HL-60 (cell line): ENCODE data around the gene PRDM10.
"Not testable (repeated sequence)": the region's sequence is repeated elsewhere in the genome, so short reads cannot be mapped to it uniquely, and the experiment has no call there.

Experiments used
- DNase-seq, 2 experiments: peaks; one replicate each; pipeline ENCODE4 v3.0.0-alpha.2; 2010 to 2020; ENCODE audit warnings: low read depth in 1 of 2, low spot score in 1 of 2
- H3K27ac ChIP-seq: fragments of 250-450 bp; sonication (Bioruptor Pico); replicated peaks from 2 replicates; pipeline ENCODE4 v1.5.1; 2020; ENCODE audit warnings: mild to moderate bottlenecking, moderate library complexity
- H3K27me3 ChIP-seq: fragments of 250-450 bp; sonication (Bioruptor Pico); 2 replicates; pipeline ENCODE4 v1.5.1; 2021; ENCODE audit warnings: mild to moderate bottlenecking, moderate library complexity; ENCODE audit not compliant: insufficient read depth, poor library complexity, severe bottlenecking
- H3K4me3 ChIP-seq: replicated peaks from 2 replicates; pipeline ENCODE4 v1.5.1; 2011; ENCODE audit warnings: mild to moderate bottlenecking, control low read depth, low read length; ENCODE audit not compliant: insufficient read depth
- CTCF ChIP-seq: IDR thresholded peaks from one replicate; pipeline ENCODE4 v1.5.1; 2011; ENCODE audit warnings: low read length, control low read depth, inconsistent platforms; ENCODE audit not compliant: insufficient read depth
- GABPA ChIP-seq: IDR thresholded peaks from 2 replicates; pipeline ENCODE4 v1.6.1; 2012; ENCODE audit warnings: low read depth
- POLR2AphosphoS5 ChIP-seq: IDR thresholded peaks from 2 replicates; pipeline ENCODE4 v1.6.1; 2012; ENCODE audit warnings: low read depth
- REST ChIP-seq: IDR thresholded peaks from 2 replicates; pipeline ENCODE4 v1.6.1; 2012; ENCODE audit warnings: low read depth; ENCODE audit not compliant: insufficient replicate concordance
- SPI1 ChIP-seq: IDR thresholded peaks from 2 replicates; pipeline ENCODE4 v1.6.1; 2012; ENCODE audit warnings: low read depth, mild to moderate bottlenecking, borderline replicate concordance

Gene PRDM10

DNA sequence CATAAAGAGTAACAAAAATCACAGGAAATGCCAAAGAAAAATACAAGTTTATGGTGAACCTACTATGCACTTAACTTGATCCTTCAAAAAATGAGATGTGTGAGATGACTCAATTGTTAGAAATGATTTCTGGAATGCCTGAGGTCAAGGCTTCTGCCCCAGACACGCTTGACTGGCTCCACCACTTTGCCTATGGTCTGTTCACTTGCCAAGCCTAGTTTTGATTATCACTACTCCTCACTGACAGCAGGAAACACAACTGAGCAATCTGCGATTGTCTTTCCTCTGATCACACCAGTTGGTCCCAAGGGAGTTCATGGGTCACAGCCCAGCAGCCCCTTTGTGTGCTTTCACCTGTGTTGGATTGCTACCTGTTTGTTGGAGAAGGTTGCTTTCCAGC, 20.6 kb upstream of the PRDM10 start:
- Histone ChIP-seq H3K27ac (no peak overlapping the region), H3K4me3 (no peak overlapping the region), H3K27me3 (no peaks in the 10 kb centered on the region)
- DNase-seq, result no peak
- TF ChIP-seq GABPA, result no peak
- no peak for TF ChIP-seq POLR2AphosphoS5
- no peak for TF ChIP-seq SPI1
- no peak for TF ChIP-seq REST
- TF ChIP-seq CTCF, result no peak

DNA sequence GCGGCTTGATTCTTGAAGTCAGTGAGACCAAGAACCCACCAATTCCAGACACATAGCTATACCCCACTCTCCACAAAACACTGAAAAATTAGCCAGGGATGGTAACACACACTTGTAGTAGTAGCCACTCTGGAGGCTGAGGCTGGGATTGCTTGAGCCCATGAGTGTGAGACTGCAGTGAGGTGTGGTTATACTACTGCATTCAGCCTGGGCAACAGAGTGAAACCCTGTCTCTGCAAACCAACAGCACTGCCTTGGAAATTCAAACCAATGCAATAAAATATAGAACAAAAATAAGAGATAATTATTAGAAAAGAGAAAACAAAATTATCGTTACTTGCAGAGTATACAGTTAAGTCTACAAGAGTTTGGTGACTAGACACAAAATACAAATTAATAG, 20.2 kb upstream of the PRDM10 start:
- H3K4me3 ChIP-seq, result no peak overlapping the region
- TF ChIP-seq POLR2AphosphoS5, result no peak
- no peak for TF ChIP-seq SPI1
- no peak for TF ChIP-seq REST
- TF ChIP-seq GABPA, result no peak
- TF ChIP-seq CTCF, result no peak
- no peaks in the 10 kb centered on the region for H3K27me3 ChIP-seq
- H3K27ac ChIP-seq, result no peak overlapping the region
- no peak for DNase-seq

DNA sequence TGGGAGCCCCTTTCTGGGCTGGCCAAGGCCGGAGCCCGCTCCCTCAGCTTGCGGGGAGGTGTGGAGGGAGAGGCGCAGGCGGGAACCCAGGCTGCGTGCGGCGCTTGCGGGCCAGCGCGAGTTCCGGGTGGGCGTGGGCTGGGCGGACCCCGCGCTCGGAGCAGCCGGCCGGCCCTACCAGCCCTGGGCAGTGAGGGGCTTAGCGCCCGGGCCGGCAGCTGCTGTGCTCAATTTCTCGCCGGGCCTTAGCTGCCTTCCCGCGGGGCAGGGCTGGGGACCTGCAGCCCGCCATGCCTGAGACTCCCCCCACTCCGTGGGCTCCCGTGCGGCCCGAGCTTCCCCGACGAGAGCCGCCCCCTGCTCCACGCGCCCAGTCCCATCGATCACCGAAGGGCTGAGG, 19.0 kb upstream of the PRDM10 start:
- H3K27me3 ChIP-seq, DNase-seq, H3K4me3 ChIP-seq, H3K27ac ChIP-seq: not testable (repeated sequence)

DNA sequence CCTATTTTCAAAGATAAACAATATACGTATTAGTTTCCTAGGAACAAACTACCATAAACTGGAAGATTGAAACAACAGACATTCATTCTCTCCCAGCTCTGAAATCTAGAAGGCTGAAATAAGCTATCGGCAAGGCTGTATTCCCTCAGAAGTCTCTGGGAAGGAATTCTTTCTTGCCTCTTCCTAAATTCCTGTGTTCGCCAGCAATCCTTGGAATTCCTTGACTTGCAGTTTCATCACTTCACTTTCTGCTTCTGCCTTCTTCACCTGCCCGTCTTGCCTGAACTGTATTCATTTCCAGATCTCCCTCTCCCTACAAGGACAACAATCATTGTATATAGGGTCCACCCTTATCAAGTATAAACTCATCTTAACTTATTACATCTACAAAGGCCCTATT, 17.7 kb upstream of the PRDM10 start:
- no peak for TF ChIP-seq CTCF
- no peak for TF ChIP-seq SPI1
- TF ChIP-seq GABPA, result no peak
- no peak for TF ChIP-seq REST
- no peak for TF ChIP-seq POLR2AphosphoS5
- DNase-seq, result no peak
- no peaks in the 10 kb centered on the region for H3K27me3 ChIP-seq
- no peak overlapping the region for H3K27ac ChIP-seq
- H3K4me3 ChIP-seq, result no peak overlapping the region

DNA sequence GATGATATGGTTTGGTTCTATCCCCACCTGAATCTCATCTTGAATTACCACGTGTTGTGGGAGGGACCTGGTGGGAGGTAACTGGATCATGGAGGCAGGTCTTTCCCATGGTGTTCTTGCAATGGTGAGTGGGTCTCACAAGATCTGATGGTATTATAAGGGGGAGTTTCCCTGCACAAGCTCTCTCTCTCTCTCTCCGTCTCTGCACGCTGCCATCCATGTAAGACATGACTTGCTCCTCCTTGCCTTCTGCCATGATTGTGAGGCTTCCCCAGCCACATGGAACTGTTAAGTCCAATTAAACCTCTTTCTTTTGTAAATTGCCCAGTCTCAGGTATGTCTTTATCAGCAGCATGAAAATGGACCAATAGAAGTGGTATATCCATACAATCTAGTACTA, 13.2 kb upstream of the PRDM10 start:
- not testable (repeated sequence) for H3K27me3 ChIP-seq, H3K27ac ChIP-seq, H3K4me3 ChIP-seq, DNase-seq
